ENCODE measurements around the gene CDC23.
"Not testable (repeated sequence)": the region's sequence is repeated elsewhere in the genome, so short reads cannot be mapped to it uniquely, and the experiment has no call there.

Gene CDC23

DNA sequence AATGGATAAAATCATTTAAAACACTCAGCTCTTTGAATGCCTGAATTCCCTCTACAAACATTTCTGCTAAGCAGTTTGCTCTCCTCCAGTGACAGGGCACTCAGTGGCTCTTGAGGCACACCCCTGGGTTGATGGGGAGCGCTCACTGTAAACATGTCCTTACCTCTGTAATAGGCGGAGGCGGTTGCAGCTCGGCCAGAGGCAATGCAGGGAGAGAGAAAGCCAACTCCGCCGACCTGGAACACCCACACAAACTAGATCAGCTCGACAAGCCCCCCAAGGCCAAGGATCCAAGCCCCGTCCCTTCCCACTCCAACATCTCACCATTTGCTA is 329 bp downstream of the CDC23 start:
- DNase-seq, result peak; percentile 56

GRCh38 chr5:138210985-138211384 is 2.1 kb downstream of the CDC23 start:
- no peak for DNase-seq

DNA sequence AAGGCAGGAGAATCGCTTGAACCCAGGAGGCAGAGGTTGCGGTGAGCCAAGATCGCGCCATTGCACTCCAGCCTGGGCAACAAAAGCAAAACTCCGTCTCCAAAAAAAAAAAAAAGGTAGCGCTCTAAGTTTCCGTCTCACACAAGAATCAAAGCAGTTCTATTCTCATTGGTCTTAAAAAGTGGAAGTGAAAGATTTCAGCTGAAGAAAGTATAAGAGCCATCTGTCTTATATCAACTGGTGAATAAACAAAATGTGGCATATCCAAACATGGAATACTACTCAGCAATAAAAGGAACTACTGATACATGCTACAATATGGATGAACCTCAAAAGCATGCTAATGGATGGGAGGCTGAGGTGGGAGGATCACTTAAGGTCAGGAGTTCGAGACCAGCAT is 19.3 kb downstream of the CDC23 start:
- DNase-seq, result not testable (repeated sequence)

GRCh38 chr5:138192826-138193225 is 20.3 kb downstream of the CDC23 start:
- DNase-seq, result no peak

DNA sequence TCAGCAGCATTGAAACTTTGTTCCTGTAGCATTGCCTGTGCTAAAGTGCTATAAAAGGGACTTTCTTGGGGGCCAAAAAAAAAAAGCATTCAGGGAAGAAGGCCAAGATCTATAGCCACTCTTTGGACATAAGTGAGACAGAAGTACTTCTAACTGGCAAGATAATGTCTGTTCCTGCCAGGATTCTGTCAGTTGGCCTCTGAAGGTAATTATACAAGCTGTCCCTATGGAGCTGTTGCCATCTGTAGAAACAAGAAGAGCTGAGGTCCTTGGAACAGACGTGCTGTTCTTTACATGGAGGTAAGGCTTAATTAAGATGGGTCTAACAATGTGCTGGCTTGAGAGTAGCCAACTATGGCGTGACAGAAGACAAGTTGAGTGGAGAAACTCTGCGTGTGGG is 24.5 kb downstream of the CDC23 start:
- no peak for DNase-seq

GRCh38 chr5:138186002-138186447 is 27.1 kb downstream of the CDC23 start:
- DNase-seq, result no peak

- no peak for DNase-seq
These were observed 30.3 kb downstream of the CDC23 start for GRCh38 chr5:138182808-138183207.

GRCh38 chr5:138180841-138181240 is 32.3 kb downstream of the CDC23 start:
- no peak for DNase-seq

- DNase-seq, result peak; percentile 81
These were observed 32.8 kb downstream of the CDC23 start for GRCh38 chr5:138180183-138180782.

DNA sequence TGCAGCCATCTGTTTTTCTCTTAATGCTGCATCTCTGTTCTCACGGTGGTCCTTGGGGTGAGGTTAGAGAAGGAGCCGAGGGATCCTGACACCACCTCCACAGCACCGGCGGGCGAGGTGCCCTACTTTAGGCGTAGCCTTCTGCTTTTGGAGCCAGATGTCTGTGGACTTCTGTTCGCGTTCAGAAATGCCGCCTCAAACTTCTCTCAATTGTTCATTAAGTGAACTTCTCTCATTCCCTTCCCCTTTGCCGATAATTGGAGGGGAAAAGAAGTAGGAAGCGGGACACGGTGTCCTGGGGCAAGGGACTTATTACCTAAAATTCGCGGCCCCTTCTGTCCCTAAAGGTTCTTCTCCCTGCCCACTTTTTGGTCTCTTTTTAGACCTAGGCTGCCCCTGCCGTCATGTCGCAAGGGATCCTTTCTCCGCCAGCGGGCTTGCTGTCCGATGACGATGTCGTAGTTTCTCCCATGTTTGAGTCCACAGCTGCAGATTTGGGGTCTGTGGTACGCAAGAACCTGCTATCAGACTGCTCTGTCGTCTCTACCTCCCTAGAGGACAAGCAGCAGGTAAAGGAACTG is 33.8 kb downstream of the CDC23 start:
- DNase-seq, result peak; percentile 51

DNA sequence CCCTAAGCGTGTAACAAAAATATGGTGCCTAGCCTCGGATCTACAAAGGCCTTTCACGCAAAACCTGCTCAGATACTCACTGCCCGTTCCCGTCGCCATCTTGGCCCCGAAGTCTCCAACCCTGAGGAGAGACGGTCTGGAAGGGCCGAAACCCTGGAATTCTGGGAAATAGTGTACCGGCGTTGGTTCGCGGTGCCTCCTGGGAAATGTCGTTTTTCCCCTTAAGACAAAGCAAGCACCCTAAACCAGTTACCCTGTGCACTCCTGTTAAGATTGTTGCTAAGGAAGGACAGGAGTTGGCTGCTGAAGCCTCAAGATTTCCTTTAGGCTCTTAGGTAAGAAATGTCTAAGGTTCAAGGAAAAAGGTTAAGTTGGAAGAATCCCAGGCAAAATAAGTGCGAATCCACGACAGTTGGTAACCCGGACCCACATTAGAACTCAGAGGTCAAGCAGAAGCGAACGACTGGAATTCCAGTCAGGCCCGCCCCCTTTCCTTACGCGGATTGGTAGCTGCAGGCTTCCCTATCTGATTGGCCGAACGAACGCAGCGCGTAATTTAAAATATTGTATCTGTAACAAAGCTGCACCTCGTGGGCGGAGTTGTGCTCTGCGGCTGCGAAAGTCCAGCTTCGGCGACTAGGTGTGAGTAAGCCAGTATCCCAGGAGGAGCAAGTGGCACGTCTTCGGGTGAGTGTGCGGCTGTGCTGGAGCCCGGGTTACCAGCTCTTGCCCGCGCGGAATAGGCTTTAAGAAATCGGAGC is 34.4 kb downstream of the CDC23 start, which contains the start of the genes BRD8 and KIF20A:
BRD8 (minus strand) TSS at position 115 of the 761 bp plus-strand sequence; CDS start at position 99, 16 bp downstream.
KIF20A (plus strand) TSS at position 597 of the 761 bp plus-strand sequence. CDS start 569 bp downstream, outside the sequence.
- peak; percentile 98 for DNase-seq

- peak; percentile 61 for DNase-seq
These were observed 35.1 kb downstream of the CDC23 start for GRCh38 chr5:138177941-138178515.

DNA sequence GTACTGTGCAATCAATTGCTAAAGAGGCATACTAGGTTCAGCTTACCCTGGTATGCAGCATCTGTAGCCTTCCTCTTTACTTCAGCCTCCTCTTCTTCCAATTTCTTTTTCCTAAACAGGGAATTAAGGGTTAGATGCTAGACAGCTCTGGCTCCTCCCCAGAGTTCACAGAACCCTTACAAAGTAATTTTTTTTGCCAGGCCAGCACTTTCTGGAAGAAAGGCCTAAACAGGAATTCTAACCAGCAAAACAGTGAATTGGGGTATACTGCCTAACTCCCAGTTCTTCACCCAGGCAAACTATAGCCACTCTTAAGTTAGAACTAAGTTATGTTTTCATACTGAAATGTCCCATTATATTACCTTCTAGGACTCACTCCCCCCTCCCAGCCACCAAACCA is 42.8 kb downstream of the CDC23 start:
- no peak for DNase-seq

GRCh38 chr5:138169124-138169523 is 44.0 kb downstream of the CDC23 start:
- DNase-seq, result no peak

GRCh38 chr5:138163721-138164120 is 49.4 kb downstream of the CDC23 start:
- DNase-seq, result no peak

DNA sequence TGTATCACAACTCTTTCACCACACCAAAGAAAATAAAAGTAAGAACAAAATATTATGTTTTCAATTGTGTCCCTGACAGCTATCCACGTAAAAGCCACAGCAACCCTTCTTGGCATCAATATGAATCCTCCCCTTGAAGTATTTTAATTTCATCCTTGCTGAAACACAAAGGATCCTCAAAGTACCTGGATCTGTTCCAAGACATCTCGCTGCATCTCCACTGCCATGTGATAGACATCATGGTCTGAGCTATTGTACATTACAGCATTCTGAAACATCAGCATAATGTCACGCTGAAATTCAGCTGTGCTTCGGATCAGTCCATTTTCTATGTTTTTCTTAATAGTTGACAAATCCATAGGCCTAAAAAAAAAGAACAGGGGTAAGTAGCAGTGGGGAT is 52.4 kb downstream of the CDC23 start:
- DNase-seq, result no peak

DNA sequence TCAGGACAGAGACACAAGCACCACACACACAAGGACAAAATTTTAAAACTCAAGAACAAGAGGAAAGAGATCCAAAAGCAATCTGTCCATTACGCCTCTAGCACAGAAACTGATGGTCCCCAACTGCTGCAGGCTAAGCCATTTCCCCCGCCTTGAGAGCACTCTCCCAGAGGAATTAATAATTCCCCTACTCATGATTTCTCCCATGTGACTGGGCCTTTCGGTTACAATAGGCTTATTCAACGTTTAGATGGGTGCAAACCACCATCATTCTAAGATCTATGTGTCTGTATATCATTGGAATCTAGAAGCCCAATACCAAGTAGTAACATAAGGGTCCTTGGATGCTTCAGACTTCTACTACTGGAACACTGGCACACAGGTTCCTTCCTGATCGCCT is 53.5 kb downstream of the CDC23 start:
- DNase-seq, result no peak

DNA sequence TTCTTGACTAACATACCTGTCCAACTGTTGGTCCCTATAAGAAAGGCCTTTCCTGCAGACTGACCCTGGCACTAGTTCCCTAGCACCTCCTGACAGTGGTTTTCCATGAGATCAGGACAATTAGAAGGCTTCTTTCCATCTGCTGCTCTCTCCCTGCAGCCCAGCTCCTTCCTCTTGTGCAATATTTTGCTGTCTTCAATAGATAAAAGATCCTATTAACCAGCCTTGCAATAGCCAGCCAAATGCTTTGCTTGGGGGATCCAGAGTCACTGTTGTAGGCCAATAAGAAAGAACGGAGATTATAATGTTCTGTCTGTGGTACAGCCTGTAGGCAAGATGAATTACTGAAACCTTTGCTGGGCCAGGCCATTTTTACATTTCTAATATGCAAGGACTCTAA is 55.5 kb downstream of the CDC23 start:
- no peak for DNase-seq

DNA sequence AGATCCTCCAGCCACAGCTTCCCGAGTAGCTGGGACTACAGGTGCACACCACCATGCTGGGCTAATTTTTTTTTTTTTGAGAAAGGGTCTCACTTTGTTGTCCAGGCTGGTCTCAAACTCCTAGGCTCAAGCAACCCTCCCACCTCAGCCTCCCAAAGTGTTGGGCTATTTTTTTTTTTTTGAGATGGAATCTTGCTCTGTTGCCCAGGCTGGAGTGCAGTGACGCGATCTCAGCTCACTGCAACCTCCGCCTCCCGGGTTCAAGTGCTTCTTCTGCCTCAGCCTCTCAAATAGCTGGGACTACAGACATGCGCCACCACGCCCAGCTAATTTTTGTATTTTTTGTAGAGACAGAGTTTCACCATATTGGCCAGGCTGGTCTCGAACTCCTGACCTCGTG is 57.1 kb downstream of the CDC23 start:
- DNase-seq, result not testable (repeated sequence)

DNA sequence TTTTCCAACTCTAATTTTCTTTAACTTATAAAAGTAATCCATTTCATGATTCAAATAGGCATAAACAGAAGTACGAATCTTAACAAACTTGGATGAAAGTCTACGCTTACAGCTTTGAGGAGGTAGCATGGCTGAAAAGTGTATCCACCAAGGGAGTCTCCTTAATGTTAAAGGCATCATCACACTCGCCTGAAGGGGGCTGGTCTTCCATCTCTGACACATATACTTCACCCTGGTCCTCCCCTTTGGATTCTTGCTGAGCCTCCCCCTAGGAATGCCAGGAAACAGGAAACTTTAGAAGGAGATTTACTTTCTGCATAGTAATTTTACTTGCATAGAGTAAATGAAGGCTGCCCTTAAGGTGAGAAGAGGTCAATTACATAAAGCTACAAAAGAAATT is 63.6 kb downstream of the CDC23 start:
- no peak for DNase-seq

- DNase-seq, result peak; percentile 47
These were observed 64.3 kb downstream of the CDC23 start for GRCh38 chr5:138148811-138149210.

GRCh38 chr5:138143578-138143977 is 69.5 kb downstream of the CDC23 start:
- not testable (repeated sequence) for DNase-seq

- DNase-seq, result no peak
These were observed 71.4 kb downstream of the CDC23 start for GRCh38 chr5:138141734-138142133.

DNA sequence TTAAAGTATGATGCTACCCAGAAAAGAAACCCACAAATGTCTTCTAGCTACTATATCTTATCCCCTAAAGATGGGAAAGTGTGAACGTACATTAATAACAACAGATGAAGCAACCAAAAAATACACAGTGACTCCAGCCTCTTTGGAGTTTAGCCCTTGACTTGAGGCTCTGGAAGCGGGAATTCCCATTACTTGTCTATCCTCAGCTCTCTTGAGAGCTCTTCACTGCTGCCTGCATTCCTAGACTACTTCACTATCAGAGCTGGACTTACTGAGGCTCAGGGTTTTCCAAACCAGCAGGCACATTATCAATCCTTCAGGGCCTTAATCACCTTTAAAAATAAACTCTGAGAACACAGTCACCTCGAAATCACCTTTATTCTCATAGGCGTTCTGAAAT is 72.9 kb downstream of the CDC23 start:
- DNase-seq, result no peak
